ENCODE measurements around the gene ARRDC4.

ARRDC4 gene

GRCh38 chr15:97960364-97961066, at the start of gene ARRDC4:
Gene ARRDC4 (plus strand): TSS chr15:97960703. CDS start chr15:97960862, 159 bp downstream.
- peak; percentile 100 for DNase-seq (ENCODE audit: low read depth)

GRCh38 chr15:97914711-97915110, 45.8 kb upstream of the ARRDC4 start:
- no peak for DNase-seq (ENCODE audit: low read depth)

- DNase-seq (ENCODE audit: low read depth), result no peak
Measured at GRCh38 chr15:97915261-97915660, 45.2 kb upstream of the ARRDC4 start.

- DNase-seq (ENCODE audit: low read depth), result no peak
Measured at GRCh38 chr15:97921296-97921865, 39.1 kb upstream of the ARRDC4 start.

GRCh38 chr15:97929456-97930229, 30.9 kb upstream of the ARRDC4 start:
- DNase-seq (ENCODE audit: low read depth), result no peak

- no peak for DNase-seq (ENCODE audit: low read depth)
Measured at GRCh38 chr15:97930230-97930629, 30.3 kb upstream of the ARRDC4 start.

GRCh38 chr15:97931314-97931713, 29.2 kb upstream of the ARRDC4 start:
- DNase-seq (ENCODE audit: low read depth), result no peak

GRCh38 chr15:97933589-97933988, 26.9 kb upstream of the ARRDC4 start:
- DNase-seq (ENCODE audit: low read depth), result no peak

- no peak for DNase-seq (ENCODE audit: low read depth)
Measured at GRCh38 chr15:97940993-97941392, 19.5 kb upstream of the ARRDC4 start.

GRCh38 chr15:97941572-97941971, 18.9 kb upstream of the ARRDC4 start:
- DNase-seq (ENCODE audit: low read depth), result no peak

- DNase-seq (ENCODE audit: low read depth), result no peak
Measured at GRCh38 chr15:97944724-97945123, 15.8 kb upstream of the ARRDC4 start.

GRCh38 chr15:97947465-97948260, 12.8 kb upstream of the ARRDC4 start:
- DNase-seq (ENCODE audit: low read depth), result no peak

- no peak for DNase-seq (ENCODE audit: low read depth)
Measured at GRCh38 chr15:97953254-97953653, 7.2 kb upstream of the ARRDC4 start.

- DNase-seq (ENCODE audit: low read depth), result no peak
Measured at GRCh38 chr15:97953748-97954147, 6.8 kb upstream of the ARRDC4 start.

GRCh38 chr15:97955035-97955434, 5.5 kb upstream of the ARRDC4 start:
- no peak for DNase-seq (ENCODE audit: low read depth)

GRCh38 chr15:97955529-97955928, 5.0 kb upstream of the ARRDC4 start:
- no peak for DNase-seq (ENCODE audit: low read depth)

GRCh38 chr15:97959724-97960363, 659 bp upstream of the ARRDC4 start:
- DNase-seq (ENCODE audit: low read depth), result no peak

GRCh38 chr15:97961067-97961954, 808 bp downstream of the ARRDC4 start:
- no peak for DNase-seq (ENCODE audit: low read depth)

- DNase-seq (ENCODE audit: low read depth), result no peak
Measured at GRCh38 chr15:97962263-97962662, 1.8 kb downstream of the ARRDC4 start.

- no peak for DNase-seq (ENCODE audit: low read depth)
Measured at GRCh38 chr15:97963779-97964178, 3.3 kb downstream of the ARRDC4 start.

- no peak for DNase-seq (ENCODE audit: low read depth)
Measured at GRCh38 chr15:97966246-97966645, 5.7 kb downstream of the ARRDC4 start.

Data from CMK (cell line).